B cell (primary cell): ENCODE results near the gene HEPACAM. TPM values are rescaled to one million over a fixed set of nuclear protein-coding genes. Genes with fewer than 3 reads are reported as not detected.
"Not testable (repeated sequence)": the region's sequence is repeated elsewhere in the genome, so short reads cannot be mapped to it uniquely, and the experiment has no call there.

Source experiments
- ATAC-seq: fragments of 200-7000 bp; cut with Tn5 transposase; one replicate; pipeline ENCODE4 v1.10.0; 2021; ENCODE audit warnings: low read depth, mild to moderate bottlenecking, moderate number of reproducible peaks, moderate library complexity
- CTCF ChIA-PET: fragments of 350-600 bp; sonication (Branson Sonifier 250); formaldehyde crosslinking; loops from one replicate; lab custom pipeline; 2021; ENCODE audit warnings: antibody characterized with exemption, inconsistent platforms; lab: Charles Lee
- POLR2A ChIA-PET: fragments of 350-600 bp; sonication (Branson Sonifier 250); formaldehyde crosslinking; loops from one replicate; lab custom pipeline; 2021; ENCODE audit warnings: antibody characterized with exemption; lab: Charles Lee
- DNase-seq: peaks from one replicate; pipeline ENCODE4 v3.0.0; 2013
- H2AFZ ChIP-seq: 2 replicates; pipeline ENCODE4 v1.6.1; 2012; ENCODE audit warnings: mild to moderate bottlenecking, low read depth, low read length; ENCODE audit not compliant: insufficient read depth, poor library complexity, severe bottlenecking
- H3K27ac ChIP-seq, 2 donors: 1 replicate in 1 of 2; 2 replicates in 1 of 2; pipeline ENCODE4 v1.5.1; 2012 to 2013; ENCODE audit warnings: low read length in 2 of 2, mild to moderate bottlenecking in 2 of 2, moderate library complexity in 1 of 2
- H3K27me3 ChIP-seq, 4 experiments: fragments of 200-600 bp in 1 of 4; sonication (generic) in 1 of 4; replicated peaks in 1 of 4; 1 replicate in 2 of 4; 2 replicates in 2 of 4; pipeline versions ENCODE4 v1.6.1 to v1.7.0; 2013 to 2016; ENCODE audit warnings: low read length in 3 of 4, mild to moderate bottlenecking in 2 of 4, mixed read lengths in 1 of 4, moderate library complexity in 1 of 4; ENCODE audit not compliant: insufficient read depth in 4 of 4, control insufficient read depth in 3 of 4; ENCODE audit errors: control extremely low read depth in 1 of 4
- H3K36me3 ChIP-seq, 2 experiments: replicated peaks in 1 of 2; 1 replicate in 1 of 2; 2 replicates in 1 of 2; pipeline versions ENCODE4 v1.6.1 to v1.7.1; 2013; ENCODE audit warnings: low read length in 1 of 2; ENCODE audit not compliant: insufficient read depth in 2 of 2, control insufficient read depth in 1 of 2; ENCODE audit errors: control extremely low read depth in 1 of 2, extremely low read depth in 1 of 2
- H3K4me1 ChIP-seq, 2 donors: fragments of 200-600 bp in 1 of 2; sonication (generic) in 1 of 2; 1 replicate in 1 of 2; 2 replicates in 1 of 2; pipeline versions ENCODE4 v1.5.1 to v1.6.1; 2013 to 2017; ENCODE audit warnings: low read length in 2 of 2; ENCODE audit not compliant: control insufficient read depth in 2 of 2, insufficient read depth in 2 of 2
- H3K4me2 ChIP-seq: replicated peaks from 2 replicates; pipeline ENCODE3; 2012; ENCODE audit warnings: mild to moderate bottlenecking, low read depth, low read length; ENCODE audit not compliant: poor library complexity, severe bottlenecking
- H3K4me3 ChIP-seq, 5 experiments: fragments of 200-600 bp in 1 of 5; sonication (generic) in 1 of 5; 1 replicate in 3 of 5; 2 replicates in 2 of 5; pipeline versions ENCODE4 v1.5.1 to v1.7.0; 2011 to 2016; ENCODE audit warnings: low read length in 4 of 5, mild to moderate bottlenecking in 4 of 5, low read depth in 2 of 5, control low read depth in 1 of 5, moderate library complexity in 1 of 5; ENCODE audit not compliant: insufficient read depth in 1 of 5; ENCODE audit errors: control extremely low read depth in 1 of 5, extremely low read depth in 1 of 5
- H3K79me2 ChIP-seq: fragments of 200-600 bp; sonication (generic); one replicate; pipeline ENCODE4 v1.6.0; 2016; ENCODE audit warnings: low read length; ENCODE audit not compliant: control insufficient read depth, insufficient read depth
- H3K9ac ChIP-seq: fragments of 200-600 bp; sonication (generic); 2 replicates; pipeline ENCODE4 v1.6.1; 2017; ENCODE audit warnings: mild to moderate bottlenecking, low read length, moderate library complexity
- H3K9me3 ChIP-seq, 3 donors: one replicate each; pipeline versions ENCODE4 v1.6.1 to v1.7.1; 2013; ENCODE audit warnings: low read length in 2 of 3; ENCODE audit not compliant: control insufficient read depth in 2 of 3, insufficient read depth in 1 of 3; ENCODE audit errors: control extremely low read depth in 1 of 3
- H4K20me1 ChIP-seq: 2 replicates; pipeline ENCODE4 v1.6.0; 2012; ENCODE audit warnings: mild to moderate bottlenecking, low read length; ENCODE audit not compliant: insufficient read depth, control insufficient read depth, poor library complexity, severe bottlenecking
- H3K27ac Mint-ChIP-seq: one replicate; pipeline ENCODE4 v1.8.0; 2021; ENCODE audit warnings: mixed read lengths
- H3K27me3 Mint-ChIP-seq: one replicate; pipeline ENCODE4 v1.8.0; 2021; ENCODE audit warnings: mixed read lengths
- H3K4me1 Mint-ChIP-seq: one replicate; pipeline ENCODE4 v1.8.0; 2021; ENCODE audit warnings: mixed read lengths
- H3K4me3 Mint-ChIP-seq: one replicate; pipeline ENCODE4 v1.8.0; 2021; ENCODE audit warnings: mixed read lengths
- H3K9me3 Mint-ChIP-seq: one replicate; pipeline ENCODE4 v1.8.0; 2022; ENCODE audit warnings: mixed read lengths; ENCODE audit not compliant: insufficient read depth
- EZH2 ChIP-seq: IDR thresholded peaks from 2 replicates; pipeline ENCODE4 v1.6.1; 2012; ENCODE audit warnings: borderline replicate concordance, low read depth, mild to moderate bottlenecking, moderate library complexity, low read length; ENCODE audit not compliant: insufficient read depth, poor library complexity, severe bottlenecking
- WGBS: methylation state at CpG from one replicate; pipeline ENCODE4 v1.1.5; 2013; ENCODE audit warnings: missing lambda C conversion rate; ENCODE audit not compliant: insufficient coverage; 5-methylcytosine and 5-hydroxymethylcytosine counted together
- intact Hi-C: fragments of 100-400 bp; cut with micrococcal nuclease; formaldehyde crosslinking; loops from one replicate; pipeline ENCODE4 v1.10.0; 2022
- polyA plus RNA-seq: library from polyadenylated mRNA; depleted of rRNA; stranded (reverse); fragments of >200 nt; gene quantifications from 2 replicates; pipeline ENCODE4 v1.2.3, GENCODE V29; 2012
- total RNA-seq, 2 donors: library from RNA; stranded (reverse); fragments of 120-200 nt in 1 of 2; gene quantifications; 1 replicate in 1 of 2; 2 replicates in 1 of 2; pipeline versions ENCODE4 v1.2.3 to v1.2.4, GENCODE V29; 2013 to 2022
- TF ChIP-seq, protein P1 (sequence below): fragments of 200-600 bp; IDR thresholded peaks from one replicate; pipeline ENCODE4 v1.8.0; 2022; ENCODE audit warnings: antibody characterized with exemption, mild to moderate bottlenecking

The HEPACAM gene
- total and polyA plus RNA-seq, 2 donors (not counting 1 experiment from before 2014, with no cell fraction given) = not detected

DNA sequence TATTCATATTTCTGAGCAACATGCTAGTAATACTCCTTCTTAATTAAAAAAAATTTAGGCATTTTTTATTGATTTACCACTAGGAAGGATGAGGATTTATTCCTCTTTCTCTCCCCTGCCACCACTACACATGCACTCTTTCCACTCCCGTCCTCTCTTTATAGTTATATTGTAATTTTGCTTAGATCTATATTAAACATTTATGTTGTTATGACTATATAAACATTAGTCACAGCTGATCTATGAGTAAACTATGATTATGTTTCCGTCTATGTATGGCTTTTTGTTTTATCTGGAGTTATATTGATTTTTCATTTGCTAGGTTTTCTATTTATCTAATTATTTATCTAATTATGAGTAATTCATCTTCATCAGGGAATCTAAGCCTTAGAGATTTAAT, 36.0 kb upstream of the HEPACAM start:
- H3K27ac ChIP-seq = no peak overlapping the region
- Mint-ChIP-seq H3K27ac (no peak overlapping the region), H3K9me3 (no peaks in the 10 kb centered on the region), H3K4me1 (no peaks in the 10 kb centered on the region), H3K27me3 (no peaks in the 10 kb centered on the region), H3K4me3 (no peak overlapping the region)
- intact Hi-C loops = no loop called here
- H3K27me3 ChIP-seq = no peaks in the 10 kb centered on the region
- no peak for DNase-seq
- H3K9ac ChIP-seq = no peak overlapping the region
- H3K79me2 ChIP-seq = no peaks in the 10 kb centered on the region
- POLR2A ChIA-PET = no interaction called here
- no peaks in the 10 kb centered on the region for H3K9me3 ChIP-seq
- H2AFZ ChIP-seq = no peak overlapping the region
- TF ChIP-seq, protein P1, sequence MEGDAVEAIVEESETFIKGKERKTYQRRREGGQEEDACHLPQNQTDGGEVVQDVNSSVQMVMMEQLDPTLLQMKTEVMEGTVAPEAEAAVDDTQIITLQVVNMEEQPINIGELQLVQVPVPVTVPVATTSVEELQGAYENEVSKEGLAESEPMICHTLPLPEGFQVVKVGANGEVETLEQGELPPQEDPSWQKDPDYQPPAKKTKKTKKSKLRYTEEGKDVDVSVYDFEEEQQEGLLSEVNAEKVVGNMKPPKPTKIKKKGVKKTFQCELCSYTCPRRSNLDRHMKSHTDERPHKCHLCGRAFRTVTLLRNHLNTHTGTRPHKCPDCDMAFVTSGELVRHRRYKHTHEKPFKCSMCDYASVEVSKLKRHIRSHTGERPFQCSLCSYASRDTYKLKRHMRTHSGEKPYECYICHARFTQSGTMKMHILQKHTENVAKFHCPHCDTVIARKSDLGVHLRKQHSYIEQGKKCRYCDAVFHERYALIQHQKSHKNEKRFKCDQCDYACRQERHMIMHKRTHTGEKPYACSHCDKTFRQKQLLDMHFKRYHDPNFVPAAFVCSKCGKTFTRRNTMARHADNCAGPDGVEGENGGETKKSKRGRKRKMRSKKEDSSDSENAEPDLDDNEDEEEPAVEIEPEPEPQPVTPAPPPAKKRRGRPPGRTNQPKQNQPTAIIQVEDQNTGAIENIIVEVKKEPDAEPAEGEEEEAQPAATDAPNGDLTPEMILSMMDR = no peak
- no peak for TF ChIP-seq EZH2
- no peak overlapping the region for H3K4me2 ChIP-seq
- H3K4me3 ChIP-seq = no peak overlapping the region
- no peak for ATAC-seq
- CTCF ChIA-PET = interaction anchor here (0.9 to 5.9 kb wide), 5 partner anchors 117 to 170 kb away, joined by 3 to 52 read pairs (median 5); no protein-coding TSS in a partner anchor
- no CpG with 5 or more reads among the region's 2 CpGs for WGBS
- H3K4me1 ChIP-seq = no peaks in the 10 kb centered on the region
- H4K20me1 ChIP-seq = no peaks in the 10 kb centered on the region
- H3K36me3 ChIP-seq = no peaks in the 10 kb centered on the region

DNA sequence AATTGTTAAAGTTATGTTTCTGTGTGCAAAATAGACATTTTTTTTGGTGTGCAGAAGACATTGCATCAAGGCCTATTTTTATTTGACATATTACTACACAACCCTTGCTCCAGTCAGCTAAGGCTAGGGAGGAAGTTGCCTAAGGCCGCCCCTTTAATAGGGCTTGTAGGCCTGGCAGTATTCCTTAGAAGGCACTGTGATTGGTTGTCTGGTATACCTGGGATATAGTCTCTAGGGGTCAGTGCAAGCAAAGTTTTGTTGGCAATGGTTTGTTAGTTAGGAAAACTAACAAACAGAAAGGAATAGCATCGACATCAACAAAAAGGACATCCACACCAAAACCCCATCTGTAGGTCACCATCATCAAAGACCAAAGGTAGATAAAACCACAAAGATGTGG, 35.1 kb upstream of the HEPACAM start:
- H3K27me3 Mint-ChIP-seq = no peaks in the 10 kb centered on the region
- no CpG with 5 or more reads among the region's 2 CpGs for WGBS
- POLR2A ChIA-PET = interaction anchor here (0.6 kb wide), 1 partner anchor 17 kb away, joined by 3 read pairs; no protein-coding TSS in a partner anchor
- ATAC-seq (no peak), DNase-seq (no peak)
- CTCF ChIA-PET = interaction anchor here (0.5 to 5.9 kb wide), 6 partner anchors 89 to 170 kb away, joined by 3 to 52 read pairs (median 4); no protein-coding TSS in a partner anchor
- H3K4me3 Mint-ChIP-seq = no peak overlapping the region
- no peaks in the 10 kb centered on the region for H3K9me3 Mint-ChIP-seq
- no peaks in the 10 kb centered on the region for H3K4me1 Mint-ChIP-seq
- intact Hi-C loops = no loop called here
- H3K4me2 ChIP-seq = no peak overlapping the region
- no peaks in the 10 kb centered on the region for H3K27me3 ChIP-seq
- no peaks in the 10 kb centered on the region for H3K4me1 ChIP-seq
- H3K36me3 ChIP-seq = no peaks in the 10 kb centered on the region
- no peaks in the 10 kb centered on the region for H4K20me1 ChIP-seq
- no peak overlapping the region for H3K4me3 ChIP-seq
- H3K79me2 ChIP-seq = no peaks in the 10 kb centered on the region
- no peaks in the 10 kb centered on the region for H3K9me3 ChIP-seq
- H2AFZ ChIP-seq = no peak overlapping the region
- no peak overlapping the region for H3K27ac ChIP-seq
- H3K27ac Mint-ChIP-seq = no peak overlapping the region
- H3K9ac ChIP-seq = no peak overlapping the region
- TF ChIP-seq, protein P1 = no peak
- no peak for TF ChIP-seq EZH2

DNA sequence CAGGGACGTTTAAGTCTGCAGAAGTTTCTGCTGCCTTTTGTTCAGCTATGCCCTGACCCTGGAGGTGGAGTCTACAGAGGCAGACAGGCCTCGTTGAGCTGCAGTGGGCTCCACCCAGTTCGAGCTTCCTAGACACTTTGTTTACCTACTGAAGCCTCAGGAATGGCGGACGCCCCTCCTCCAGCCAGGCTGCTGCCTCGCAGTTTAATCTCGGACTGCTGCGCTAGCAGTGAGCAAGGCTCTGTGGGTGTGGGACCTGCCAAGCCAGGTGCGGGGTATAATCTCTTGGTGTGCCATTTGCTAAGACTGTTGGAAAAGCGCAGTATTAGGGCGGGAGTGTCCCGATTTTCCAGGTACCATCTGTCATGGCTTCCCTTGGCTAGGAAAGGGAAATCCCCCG, 32.4 kb upstream of the HEPACAM start:
- POLR2A ChIA-PET, H3K27ac Mint-ChIP-seq, ATAC-seq, H3K27me3 Mint-ChIP-seq, H3K4me1 Mint-ChIP-seq, H2AFZ ChIP-seq, intact Hi-C loops, H3K36me3 ChIP-seq, H3K9ac ChIP-seq, H3K79me2 ChIP-seq, H3K4me3 ChIP-seq, H3K9me3 ChIP-seq, H3K4me1 ChIP-seq, DNase-seq, H4K20me1 ChIP-seq, H3K27ac ChIP-seq, CTCF ChIA-PET, H3K27me3 ChIP-seq, H3K4me3 Mint-ChIP-seq, H3K9me3 Mint-ChIP-seq, H3K4me2 ChIP-seq: not testable (repeated sequence)
- WGBS = 94% methylated on average over 13 of the region's 13 CpGs
